ENCODE measurements around the gene ASTL.
"Not testable (repeated sequence)": the region's sequence is repeated elsewhere in the genome, so short reads cannot be mapped to it uniquely, and the experiment has no call there.

The ASTL gene

DNA sequence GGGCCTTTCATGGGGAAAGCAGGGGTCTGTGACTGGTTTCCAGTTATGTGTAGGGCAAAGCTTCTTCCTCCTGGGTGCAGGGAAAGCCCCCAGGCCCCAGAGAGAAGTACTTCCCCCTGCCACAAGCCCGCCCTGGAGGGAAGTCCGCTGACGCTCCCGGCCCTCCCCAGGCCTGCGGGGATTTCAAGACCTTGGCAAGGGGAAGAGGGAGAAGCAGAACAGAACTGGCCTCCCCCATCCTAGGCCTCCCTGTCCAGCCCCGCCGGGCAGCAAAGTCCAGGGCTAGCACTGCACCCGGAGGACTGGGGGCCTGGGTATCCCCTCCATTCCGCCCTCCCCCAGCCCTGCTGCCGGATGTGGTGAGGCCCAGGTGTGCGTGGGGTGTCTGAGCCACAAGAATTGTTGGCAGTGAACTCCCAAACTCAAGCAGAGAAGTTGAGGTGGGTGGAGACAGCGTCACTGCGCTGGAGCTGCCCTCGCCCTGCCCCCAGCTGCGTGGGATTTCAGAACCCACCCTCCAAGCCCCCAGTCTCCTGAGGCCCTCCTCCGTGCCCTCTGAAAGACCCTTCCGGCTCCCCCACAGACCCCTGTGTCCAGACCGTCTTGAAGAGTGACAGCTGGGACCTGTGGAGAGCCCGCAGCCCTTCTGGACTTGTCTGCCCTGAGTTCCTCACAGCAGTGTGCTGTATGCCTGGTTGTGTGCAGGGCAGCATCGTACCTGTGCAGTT lies 8.0 kb upstream of the ASTL start:
- no peak overlapping the region for H3K4me3 ChIP-seq (ENCODE audit: low read depth, low read length)

DNA sequence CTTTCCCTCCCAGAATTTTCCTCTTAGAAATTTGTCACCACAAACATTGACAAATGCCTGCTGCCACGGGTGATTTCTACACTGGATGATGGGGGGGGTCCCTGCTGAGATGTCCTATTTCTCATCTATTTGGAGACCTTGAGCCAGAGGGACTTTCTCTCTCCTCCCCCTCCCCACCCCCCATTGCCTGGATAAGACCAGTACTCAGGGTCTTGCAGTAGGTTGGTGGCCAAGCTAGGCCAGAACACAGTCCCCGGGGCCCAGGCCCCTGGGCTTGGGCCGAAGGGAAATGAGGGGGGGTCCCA lies 7.5 kb upstream of the ASTL start:
- H3K4me3 ChIP-seq (ENCODE audit: low read depth, low read length): no peak overlapping the region

DNA sequence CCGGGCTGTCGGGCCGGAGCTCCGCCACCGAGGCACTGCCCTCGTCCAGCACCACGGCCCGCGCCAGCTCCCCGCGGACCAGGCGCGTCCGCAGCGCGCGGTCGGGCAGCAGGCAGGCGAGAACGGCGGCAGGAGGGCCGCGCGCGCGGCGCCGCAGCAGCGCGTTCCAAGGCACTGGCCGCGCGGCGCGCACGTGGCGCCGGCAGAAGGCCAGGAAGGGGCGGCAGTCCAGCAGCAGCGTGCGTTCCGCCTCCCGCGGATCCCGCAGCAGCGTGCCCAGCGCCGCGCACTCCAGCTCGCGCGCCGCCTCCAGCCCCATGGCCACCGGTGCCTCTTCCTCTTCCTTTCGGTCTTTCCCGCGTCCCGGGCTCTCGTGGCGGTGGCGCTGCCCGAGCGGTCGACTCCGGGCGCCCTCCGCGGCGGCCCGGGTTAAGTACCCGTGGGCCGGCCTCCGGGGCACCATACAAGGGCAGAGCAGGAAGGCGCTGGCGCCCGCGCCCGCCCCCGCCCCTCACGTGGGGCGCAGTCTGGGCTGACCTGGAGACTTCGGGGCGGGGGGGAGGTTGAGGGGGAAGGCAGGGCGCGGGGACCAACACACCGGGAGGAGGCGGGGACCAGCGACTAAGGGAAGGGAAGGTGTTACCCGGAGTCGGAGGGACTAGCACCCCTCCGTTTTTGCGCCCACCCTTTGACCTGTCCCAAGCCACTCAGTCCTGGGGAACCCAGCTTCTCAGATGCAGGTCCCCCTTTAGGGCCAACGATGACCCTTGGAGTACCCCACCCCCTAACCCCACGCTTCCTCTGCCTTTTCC lies 6.9 kb upstream of the ASTL start, which contains the start of gene DUSP2:
Gene DUSP2, minus strand, starts transcription at position 405 of the 812 bp plus-strand sequence. Its CDS starts 86 bp downstream, at position 319.
- H3K4me3 ChIP-seq (ENCODE audit: low read depth, low read length): peak within 1 kb of the TSS; percentile 51

DNA sequence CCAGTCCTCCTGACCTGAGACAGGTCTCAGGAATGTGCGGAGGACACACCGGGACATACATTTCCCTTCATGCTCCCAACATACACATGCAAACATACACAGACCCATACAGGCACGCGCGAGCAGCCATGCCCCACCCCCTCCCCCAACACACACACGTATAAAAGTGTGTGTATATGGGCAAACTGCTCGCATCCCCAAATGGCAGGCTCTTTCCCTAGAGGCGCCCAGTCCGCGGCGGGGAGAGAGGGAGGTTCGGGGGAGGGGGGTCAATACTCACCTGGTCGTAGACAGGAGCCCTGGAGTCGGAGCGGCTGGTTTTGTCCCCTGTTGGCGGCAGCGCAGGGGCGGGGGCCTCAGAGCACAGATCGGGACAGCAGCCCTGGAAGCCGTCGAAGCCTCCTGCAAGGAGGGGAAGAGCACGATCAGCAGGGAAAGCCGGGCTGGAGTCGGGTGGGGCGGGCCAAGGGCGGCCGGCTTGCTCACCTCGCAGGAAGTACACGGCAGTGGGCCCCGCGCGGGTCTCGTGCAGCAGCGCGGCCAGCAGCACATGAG lies 6.3 kb upstream of the ASTL start:
- peak overlapping the region; percentile 51 for H3K4me3 ChIP-seq (ENCODE audit: low read depth, low read length)

DNA sequence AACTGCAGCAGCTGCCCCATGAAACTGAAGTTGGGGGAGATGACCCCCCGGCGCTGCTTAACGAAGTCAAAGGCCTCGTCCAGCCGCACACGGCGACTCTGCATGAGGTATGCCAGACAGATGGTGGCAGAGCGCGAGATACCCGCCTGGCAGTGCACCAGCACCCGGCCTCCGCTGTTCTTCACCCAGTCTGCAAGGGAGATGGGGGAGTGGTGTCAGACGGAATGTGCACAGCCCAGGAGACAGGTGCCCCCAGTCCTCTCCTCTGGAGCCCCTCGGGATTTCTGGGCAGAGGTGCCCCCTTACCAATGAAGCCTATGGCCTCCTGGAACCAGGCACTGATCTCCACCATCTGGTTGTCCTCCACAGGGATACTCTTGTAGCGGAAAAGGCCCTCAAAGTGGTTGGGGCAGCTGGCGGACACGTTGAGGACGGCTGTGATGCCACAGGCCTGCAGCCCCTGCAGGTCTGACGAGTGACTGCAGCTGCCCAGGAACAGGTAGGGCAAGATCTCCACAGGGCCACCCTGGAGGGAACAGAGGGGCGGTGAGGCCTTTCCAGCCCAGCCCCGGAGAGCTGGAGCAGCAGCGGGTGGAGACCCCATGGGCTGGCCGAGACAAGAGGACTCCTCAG lies 5.7 kb upstream of the ASTL start:
- H3K4me3 ChIP-seq (ENCODE audit: low read depth, low read length): peak overlapping the region; percentile 51

DNA sequence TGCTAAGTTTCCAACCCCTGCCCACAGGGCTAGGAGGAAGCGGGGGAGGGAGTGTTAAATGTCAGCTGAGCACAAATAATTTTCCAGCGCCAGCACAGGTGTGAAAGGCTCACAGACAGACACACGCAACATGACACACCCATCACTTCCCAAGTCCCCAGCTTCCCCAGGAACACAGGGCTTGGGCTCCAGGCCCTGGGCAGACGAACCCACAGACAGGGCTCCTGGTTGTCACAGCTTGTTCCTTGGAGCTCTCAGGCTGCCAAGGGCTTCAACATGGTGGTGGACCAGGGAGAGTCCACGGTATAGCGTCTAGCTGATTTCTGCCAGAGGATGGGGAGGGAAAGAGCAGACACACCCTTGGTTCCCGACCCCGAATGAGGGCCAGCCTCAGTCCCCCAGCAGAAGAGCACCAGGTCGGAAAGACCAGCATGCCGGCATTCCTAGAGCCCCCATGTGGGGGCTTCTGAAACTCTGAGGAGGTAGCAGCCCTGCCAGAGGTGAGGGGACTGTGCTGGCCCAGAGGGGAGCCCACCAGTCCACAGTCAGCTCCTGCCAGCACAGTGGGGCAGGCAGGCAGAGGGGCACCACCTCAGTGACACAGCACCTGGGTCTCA lies 5.0 kb upstream of the ASTL start:
- no peak overlapping the region for H3K4me3 ChIP-seq (ENCODE audit: low read depth, low read length)

DNA sequence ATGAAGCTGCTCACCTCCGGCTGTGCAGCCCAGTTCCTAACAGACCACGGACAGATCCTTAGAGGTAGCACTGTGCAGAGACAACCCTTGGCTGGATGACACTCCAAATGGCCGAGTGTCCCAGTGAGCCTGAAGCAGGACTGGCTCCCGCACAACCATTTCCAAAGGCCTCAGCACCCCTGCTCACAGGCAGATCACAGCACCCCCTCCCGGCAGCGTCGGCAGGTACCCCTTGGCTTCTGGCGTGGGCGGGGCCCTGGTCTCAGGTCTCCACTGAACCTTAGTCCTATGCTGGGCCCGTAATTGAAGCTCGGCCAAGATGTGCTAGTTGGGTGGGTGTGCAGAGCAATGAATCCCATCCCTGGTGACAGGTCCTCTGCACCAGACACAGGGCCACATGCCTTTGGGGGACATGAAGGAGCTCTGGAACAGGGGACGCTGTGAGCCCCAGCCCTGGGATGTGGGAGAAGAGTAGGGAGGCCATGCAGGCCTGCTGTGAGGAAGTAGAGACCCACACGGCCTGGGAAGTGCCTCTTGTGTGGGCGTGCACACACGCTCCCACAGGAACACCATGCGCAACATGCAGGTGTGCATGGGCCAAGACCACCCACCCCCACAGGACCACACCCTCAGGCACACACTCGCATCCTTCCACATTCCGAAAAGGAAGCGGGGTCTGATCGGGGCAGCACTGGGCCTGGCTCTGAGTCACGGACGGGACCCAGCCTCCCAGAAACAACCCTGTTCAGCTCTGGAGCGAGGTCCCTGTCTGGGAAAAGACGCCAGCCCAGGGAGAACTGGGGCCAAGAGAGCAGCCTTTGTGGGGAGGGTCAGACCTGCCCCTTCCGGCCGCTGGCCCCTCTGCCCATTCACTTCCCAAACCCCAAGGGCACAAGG lies 4.2 kb upstream of the ASTL start:
- no peak overlapping the region for H3K4me3 ChIP-seq (ENCODE audit: low read depth, low read length)

DNA sequence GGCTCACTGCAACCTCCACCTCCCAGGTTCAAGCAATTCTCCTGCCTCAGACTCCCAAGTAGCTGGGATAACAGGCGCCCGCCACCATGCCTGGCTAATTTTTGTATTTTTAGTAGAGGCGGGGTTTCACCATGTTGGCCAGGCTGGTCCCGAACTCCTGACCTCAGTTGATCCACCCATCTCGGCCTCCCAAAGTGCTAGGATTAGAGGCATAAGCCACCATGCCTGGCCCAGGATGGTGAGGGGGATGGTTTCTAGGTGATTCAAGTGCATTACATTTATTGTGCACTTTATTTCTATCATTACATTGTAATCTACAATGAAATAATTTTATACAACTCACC lies 3.3 kb upstream of the ASTL start:
- not testable (repeated sequence) for H3K4me3 ChIP-seq (ENCODE audit: low read depth, low read length)

DNA sequence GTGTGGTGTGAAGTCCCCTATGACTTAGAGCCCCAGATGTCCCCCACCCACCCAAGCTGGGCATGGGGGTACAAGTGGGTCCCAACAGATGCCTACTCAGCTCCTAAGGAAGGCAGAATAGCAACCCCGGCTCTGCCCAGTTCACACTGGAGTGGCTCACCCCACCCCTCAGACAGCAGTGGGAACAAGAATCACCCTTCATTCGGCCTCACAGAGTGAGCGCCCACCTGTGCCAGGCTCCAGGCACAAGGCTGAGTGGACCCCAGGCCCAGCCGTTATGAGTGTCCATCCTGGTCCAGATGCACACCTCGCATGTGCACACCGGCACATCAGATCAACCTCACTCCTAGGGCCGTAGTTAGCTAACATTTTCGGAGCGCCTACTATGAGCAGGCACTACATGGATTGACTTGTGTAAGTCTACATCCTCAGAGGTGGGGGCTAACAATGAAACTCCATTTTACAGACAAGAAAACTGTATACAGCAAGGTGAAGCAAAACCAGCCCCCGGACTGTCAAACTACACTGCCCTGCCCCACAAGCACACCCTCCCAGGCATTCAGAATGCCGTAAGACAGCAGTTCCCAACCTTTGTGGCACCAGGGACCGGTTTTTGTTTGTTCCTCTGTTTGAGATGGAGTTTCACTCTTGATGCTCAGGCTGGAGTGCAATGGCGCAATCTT lies 2.8 kb upstream of the ASTL start:
- H3K4me3 ChIP-seq (ENCODE audit: low read depth, low read length): no peak overlapping the region

DNA sequence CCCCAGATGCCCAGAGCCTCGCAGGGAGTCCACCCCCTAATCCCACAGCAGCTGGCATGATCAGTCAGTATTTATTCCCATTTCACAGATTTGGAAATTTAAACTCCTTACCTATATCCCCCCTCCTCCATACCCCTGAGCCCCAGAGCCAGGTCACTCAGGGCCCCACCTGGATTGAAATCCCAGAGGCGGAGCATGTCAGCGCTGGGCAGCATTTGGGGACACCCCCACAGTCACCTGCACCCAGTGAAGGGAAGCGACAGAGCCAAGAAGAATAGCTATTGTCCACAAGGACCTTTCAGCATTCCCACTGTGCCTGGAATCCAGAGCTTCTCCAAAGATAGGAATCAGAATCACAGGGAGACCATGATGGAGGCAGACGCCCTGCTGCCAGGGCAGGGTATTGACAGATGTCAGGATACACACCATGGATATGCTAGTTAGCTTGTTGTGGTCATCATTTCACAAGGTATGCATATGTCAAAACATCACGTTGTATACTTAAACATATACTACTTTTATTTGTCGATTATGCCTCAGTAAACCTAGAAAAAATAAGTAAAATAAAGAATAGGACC lies 968 bp upstream of the ASTL start:
- no peak overlapping the region for H3K4me3 ChIP-seq (ENCODE audit: low read depth, low read length)

DNA sequence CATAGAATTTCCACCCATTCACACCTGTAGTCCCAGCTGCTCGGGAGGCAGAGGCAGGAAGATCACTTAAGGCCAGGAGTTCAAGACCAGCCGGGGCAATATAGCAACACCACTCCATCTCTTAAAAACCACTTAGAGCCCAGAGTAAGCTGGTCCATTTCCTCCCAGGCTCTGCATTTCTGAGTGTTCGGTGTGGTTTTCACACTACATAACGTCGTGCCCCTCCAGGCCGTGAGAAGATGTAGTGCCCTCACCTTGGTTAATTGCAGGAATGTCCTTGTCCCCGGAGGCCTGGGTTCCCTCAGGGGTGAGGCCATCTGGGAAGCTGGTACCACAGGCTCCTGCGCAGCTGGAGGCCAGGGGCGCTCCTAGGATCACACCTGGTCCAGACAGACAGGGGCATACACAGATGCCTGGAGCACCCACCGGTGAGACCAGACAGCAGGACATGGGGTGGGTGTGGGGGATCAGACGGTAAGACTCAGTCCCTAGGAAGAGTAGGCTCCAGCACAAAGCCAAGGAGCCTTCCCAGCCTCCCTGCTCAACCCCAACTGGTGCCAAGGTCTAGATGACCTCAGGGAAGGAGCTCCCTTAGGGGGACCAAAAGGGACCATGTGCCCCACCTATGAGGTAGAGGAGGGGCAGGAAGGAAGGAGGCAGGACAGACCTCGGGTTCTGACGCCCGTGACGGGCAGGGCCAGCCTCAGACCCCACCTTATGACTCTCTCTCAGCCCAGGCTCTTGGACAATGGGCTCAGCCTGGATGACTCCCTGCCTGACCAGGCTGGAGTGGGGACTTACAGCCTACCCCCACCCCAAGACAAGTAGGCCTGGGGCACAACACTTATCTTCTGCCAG lies 752 bp downstream of the ASTL start:
- no peak overlapping the region for H3K4me3 ChIP-seq (ENCODE audit: low read depth, low read length)

DNA sequence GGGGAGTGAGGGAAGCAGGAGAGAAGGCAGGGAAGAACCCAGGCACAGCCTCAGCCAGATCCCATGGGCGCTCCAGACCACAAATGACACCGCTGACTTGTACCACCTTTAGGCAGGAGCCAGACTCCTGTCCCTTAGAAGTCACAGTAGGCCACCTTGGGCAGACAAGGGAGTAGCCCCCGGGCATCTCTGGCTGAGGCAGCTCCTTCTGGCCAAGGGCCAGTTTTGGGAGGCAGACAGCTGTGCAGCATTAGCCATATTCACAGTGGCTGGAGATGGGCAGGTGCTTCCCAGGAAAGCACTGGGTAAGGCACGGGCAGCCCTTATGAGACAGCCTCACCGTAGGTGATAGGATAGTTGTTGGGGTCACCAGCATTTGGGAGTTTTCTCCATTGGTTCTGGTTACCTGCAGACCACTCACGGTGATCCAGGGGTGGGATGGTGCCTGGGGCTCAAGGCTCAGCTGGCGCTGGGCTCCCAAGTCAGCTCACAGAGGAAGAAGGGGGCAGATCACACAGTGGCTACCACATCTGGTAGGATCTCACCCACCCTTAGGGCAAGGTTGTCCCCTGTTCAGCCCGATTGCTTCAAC lies 2.1 kb downstream of the ASTL start:
- no peak overlapping the region for H3K4me3 ChIP-seq (ENCODE audit: low read depth, low read length)

DNA sequence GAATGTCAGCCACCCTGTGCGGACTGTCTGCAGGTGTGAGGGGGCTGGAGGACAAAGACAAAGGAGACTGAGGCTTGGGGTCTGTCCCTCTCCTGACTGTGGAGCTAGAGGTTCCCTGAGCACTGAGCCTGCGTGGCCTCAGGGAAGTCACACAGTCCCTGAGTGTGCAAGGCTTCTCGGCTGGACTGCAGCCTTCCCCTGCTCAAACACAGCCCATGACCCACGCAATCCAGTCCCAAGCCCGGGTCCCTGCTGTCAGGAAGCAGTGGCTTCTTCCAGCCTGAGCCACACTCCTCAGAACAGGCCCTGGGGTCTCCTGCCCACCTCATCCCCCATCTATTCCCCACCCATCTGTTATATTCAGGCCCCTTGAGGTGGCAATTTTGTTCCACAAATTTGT lies 2.7 kb downstream of the ASTL start:
- H3K4me3 ChIP-seq (ENCODE audit: low read depth, low read length): no peak overlapping the region

DNA sequence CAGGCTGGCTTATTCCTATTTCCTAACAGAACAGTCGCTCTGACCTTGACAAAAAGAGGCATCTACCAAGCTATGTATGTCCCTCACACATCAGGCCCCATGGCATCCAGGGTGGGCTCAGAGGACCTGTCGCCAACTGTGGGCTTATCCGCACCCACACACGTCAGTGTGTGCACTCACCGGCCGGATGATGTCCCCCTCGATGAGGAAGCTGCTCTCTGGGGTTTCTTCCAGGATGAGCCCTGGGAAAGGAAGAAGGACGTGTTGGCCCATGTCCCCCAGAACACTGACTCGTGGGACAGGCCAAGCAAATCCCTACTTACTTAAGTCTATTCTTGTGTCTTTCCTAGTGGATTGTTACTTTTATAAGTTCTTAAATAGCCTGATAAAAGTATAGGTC lies 3.1 kb downstream of the ASTL start:
- H3K4me3 ChIP-seq (ENCODE audit: low read depth, low read length): no peak overlapping the region

DNA sequence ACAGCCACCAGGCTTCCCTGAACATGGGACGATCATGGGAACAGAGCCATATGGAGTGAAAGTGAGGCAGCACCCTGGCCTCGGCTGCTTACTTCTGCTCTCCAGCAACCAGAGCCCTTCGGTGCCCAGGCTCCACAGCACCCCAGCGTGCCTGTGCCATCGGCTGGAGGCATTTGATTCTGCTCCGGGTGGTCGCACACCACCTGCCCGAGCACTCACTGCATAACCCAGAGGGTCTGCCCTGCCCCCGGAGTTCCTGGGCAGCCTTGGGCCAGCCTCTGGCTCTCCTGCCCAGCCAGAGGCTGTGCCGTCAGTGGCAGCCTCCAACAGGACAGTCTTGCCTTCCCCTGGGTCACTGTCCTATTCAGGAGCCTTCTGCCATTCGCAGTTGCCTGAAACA lies 3.9 kb downstream of the ASTL start:
- no peak overlapping the region for H3K4me3 ChIP-seq (ENCODE audit: low read depth, low read length)

DNA sequence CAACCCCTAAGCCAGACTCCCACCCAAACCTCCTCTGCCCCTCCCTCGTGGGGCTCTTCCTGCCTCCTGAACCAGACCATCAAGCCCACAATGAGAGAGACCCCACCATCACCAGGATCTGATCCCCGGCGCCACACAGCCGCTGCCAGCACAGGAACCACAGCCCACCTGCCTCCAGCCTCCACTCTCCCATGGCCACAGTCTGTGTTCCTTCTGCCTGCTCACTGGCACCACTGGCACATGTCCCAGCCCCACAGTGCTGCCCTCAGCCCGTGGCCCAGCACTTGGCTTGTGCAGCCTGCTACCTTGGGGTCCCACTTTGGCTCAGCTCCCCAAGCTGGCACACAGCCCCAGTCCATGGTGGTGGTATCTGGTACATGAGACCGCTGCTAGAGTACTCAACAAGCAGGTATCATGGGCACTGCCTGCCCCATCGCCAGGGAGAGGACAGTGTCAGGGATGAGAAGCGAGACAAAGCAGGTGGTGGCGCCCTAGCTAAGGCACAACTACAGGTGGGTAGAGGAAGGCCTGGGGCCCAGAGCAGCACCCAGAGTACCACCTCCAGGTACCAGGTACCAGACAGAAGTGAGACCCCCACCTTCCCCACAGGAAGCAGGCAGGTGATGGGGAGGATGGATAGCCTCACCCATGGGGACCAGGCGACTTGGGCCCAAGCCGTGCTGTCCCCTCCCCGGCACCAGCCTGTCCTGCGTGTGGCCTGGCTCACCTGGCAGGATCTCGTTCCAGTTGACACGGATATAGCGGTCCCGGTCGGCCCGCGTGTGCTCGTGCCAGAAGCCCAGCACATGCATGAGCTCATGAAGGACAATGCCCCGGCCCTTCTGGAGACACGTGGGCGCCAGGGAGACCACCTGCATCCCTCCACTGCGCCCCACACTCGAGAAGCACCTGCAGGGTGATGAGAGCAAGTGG lies 6.2 kb downstream of the ASTL start:
- no peak overlapping the region for H3K4me3 ChIP-seq (ENCODE audit: low read depth, low read length)

DNA sequence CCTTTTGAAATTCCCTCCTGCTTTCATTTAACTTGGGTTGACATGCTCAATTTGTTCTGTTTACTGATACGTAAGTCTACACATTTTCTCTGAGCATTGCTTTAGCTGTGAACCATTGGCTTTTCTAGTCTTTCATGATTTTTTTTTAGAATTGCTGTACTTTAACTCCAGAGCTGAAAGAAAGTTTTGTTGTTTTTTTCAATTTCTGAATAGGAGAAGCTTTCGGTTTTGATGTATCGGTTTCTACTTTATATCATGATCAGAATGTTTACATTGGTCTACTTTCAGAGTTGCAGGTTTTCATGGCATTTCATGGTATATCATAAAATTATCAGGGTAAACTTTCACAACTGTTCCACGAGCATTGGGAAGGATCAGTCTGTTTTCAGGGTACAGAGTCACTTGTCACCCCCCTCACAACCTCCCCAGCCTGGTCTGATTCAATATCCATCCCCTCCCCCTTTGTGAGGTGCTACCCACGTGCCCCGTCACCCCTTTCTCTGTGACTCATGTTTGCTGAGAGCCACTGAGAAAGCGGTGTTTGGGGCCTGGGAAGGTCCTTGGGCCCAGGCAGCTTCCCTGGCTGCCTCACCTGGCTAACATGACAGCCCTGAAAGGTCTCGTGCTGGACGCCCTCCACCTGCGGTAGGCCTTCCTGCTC lies 7.0 kb downstream of the ASTL start:
- no peak overlapping the region for H3K4me3 ChIP-seq (ENCODE audit: low read depth, low read length)
